Anterior cingulate cortex (tissue), 58 donors: ENCODE data around the gene HGS.

Experiments
- DNase-seq, 58 donors: peaks; one replicate each; lab custom pipeline; 2025; lab: John Stamatoyannopoulos, UW

The HGS gene

GRCh38 chr17:81715107-81715871, 31.5 kb downstream of the HGS start:
- no peak for DNase-seq

GRCh38 chr17:81715872-81716673, 32.3 kb downstream of the HGS start:
- no peak for DNase-seq

GRCh38 chr17:81716674-81716996, 32.8 kb downstream of the HGS start:
- no peak for DNase-seq

GRCh38 chr17:81717049-81717765, 33.4 kb downstream of the HGS start:
- DNase-seq: no peak

GRCh38 chr17:81717766-81718089, 33.9 kb downstream of the HGS start:
- DNase-seq: no peak

- DNase-seq: peak in 29 of 58 donors; percentile 15 to 71 (median 34)
These were observed 35.8 kb downstream of the HGS start for GRCh38 chr17:81719410-81720266.

GRCh38 chr17:81720267-81721071, 36.7 kb downstream of the HGS start:
- no peak for DNase-seq

GRCh38 chr17:81722184-81723120, 38.6 kb downstream of the HGS start:
- peak in 34 of 58 donors; percentile 13 to 67 (median 38) for DNase-seq

- no peak for DNase-seq
These were observed 39.9 kb downstream of the HGS start for GRCh38 chr17:81723651-81724209.

- DNase-seq: no peak
These were observed 41.6 kb downstream of the HGS start for GRCh38 chr17:81725439-81725838.

- DNase-seq: no peak
These were observed 42.2 kb downstream of the HGS start for GRCh38 chr17:81726004-81726403.

GRCh38 chr17:81727324-81728031, 43.7 kb downstream of the HGS start:
- no peak for DNase-seq

GRCh38 chr17:81733507-81734404, 49.9 kb downstream of the HGS start:
- peak in 56 of 58 donors; percentile 18 to 86 (median 65) for DNase-seq

GRCh38 chr17:81734405-81735263, 50.8 kb downstream of the HGS start:
- peak in 1 of 58 donors; percentile 17 for DNase-seq
